PC-9 (cell line): ENCODE measurements around the gene CYBC1.
"Not testable (repeated sequence)": the region's sequence is repeated elsewhere in the genome, so short reads cannot be mapped to it uniquely, and the experiment has no call there.

Source experiments
- EZH2 ChIP-seq: fragments of 200-600 bp; sonication (generic); IDR thresholded peaks from 2 replicates; pipeline ENCODE4 v1.8.0; 2017; ENCODE audit warnings: antibody characterized with exemption, low read depth
- TF ChIP-seq, protein P1 (sequence below): fragments of 200-600 bp; sonication (generic); conservative IDR thresholded peaks from 2 replicates; pipeline ENCODE4 v1.6.1; 2017; ENCODE audit warnings: mixed run types, antibody characterized with exemption, mild to moderate bottlenecking, moderate library complexity

- TF ChIP-seq, protein P1, sequence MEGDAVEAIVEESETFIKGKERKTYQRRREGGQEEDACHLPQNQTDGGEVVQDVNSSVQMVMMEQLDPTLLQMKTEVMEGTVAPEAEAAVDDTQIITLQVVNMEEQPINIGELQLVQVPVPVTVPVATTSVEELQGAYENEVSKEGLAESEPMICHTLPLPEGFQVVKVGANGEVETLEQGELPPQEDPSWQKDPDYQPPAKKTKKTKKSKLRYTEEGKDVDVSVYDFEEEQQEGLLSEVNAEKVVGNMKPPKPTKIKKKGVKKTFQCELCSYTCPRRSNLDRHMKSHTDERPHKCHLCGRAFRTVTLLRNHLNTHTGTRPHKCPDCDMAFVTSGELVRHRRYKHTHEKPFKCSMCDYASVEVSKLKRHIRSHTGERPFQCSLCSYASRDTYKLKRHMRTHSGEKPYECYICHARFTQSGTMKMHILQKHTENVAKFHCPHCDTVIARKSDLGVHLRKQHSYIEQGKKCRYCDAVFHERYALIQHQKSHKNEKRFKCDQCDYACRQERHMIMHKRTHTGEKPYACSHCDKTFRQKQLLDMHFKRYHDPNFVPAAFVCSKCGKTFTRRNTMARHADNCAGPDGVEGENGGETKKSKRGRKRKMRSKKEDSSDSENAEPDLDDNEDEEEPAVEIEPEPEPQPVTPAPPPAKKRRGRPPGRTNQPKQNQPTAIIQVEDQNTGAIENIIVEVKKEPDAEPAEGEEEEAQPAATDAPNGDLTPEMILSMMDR = not testable (repeated sequence)
- not testable (repeated sequence) for TF ChIP-seq EZH2
Measured at GRCh38 chr17:82459936-82460335, 9.4 kb upstream of the CYBC1 start.
